CD14-positive monocyte (primary cell): ENCODE results near the gene ADAMTSL3. TPM values are rescaled to one million over a fixed set of nuclear protein-coding genes. Genes with fewer than 3 reads are reported as not detected.

ENCODE experiments used
- DNase-seq, 3 donors: peaks; one replicate each; pipeline ENCODE4 v3.0.0-alpha.2; 2011 to 2022
- H2AFZ ChIP-seq: 2 replicates; pipeline ENCODE4 v1.6.0; 2012; ENCODE audit warnings: mild to moderate bottlenecking, low read depth, low read length, inconsistent platforms; ENCODE audit not compliant: insufficient read depth, poor library complexity, severe bottlenecking
- H3K27ac ChIP-seq, 2 donors: 1 replicate in 1 of 2; 2 replicates in 1 of 2; pipeline ENCODE4 v1.5.1; 2012 to 2013; ENCODE audit warnings: low read length in 2 of 2, control low read depth in 1 of 2, inconsistent platforms in 1 of 2, low read depth in 1 of 2, mild to moderate bottlenecking in 1 of 2
- H3K27me3 ChIP-seq, 2 donors: one replicate each; pipeline versions ENCODE4 v1.6.0 to v1.6.1; 2011 to 2013; ENCODE audit warnings: low read length in 2 of 2; ENCODE audit not compliant: control insufficient read depth in 2 of 2, insufficient read depth in 2 of 2
- H3K36me3 ChIP-seq, 2 donors: replicated peaks in 1 of 2; 1 replicate in 1 of 2; 2 replicates in 1 of 2; pipeline versions ENCODE4 v1.5.1 to v1.6.1; 2012 to 2013; ENCODE audit warnings: low read length in 2 of 2, control low read depth in 1 of 2, inconsistent platforms in 1 of 2, mild to moderate bottlenecking in 1 of 2; ENCODE audit not compliant: insufficient read depth in 2 of 2, control insufficient read depth in 1 of 2
- H3K4me1 ChIP-seq, 2 donors: 1 replicate in 1 of 2; 2 replicates in 1 of 2; pipeline versions ENCODE4 v1.5.1 to v1.6.1; 2012 to 2013; ENCODE audit warnings: low read length in 2 of 2, control low read depth in 1 of 2, inconsistent platforms in 1 of 2, mild to moderate bottlenecking in 1 of 2, moderate library complexity in 1 of 2; ENCODE audit not compliant: insufficient read depth in 2 of 2, control insufficient read depth in 1 of 2
- H3K4me2 ChIP-seq: replicated peaks from 2 replicates; pipeline ENCODE3; 2012; ENCODE audit warnings: low read length, moderate library complexity, mild to moderate bottlenecking; ENCODE audit not compliant: poor library complexity, severe bottlenecking; ENCODE audit errors: extremely low read depth
- H3K4me3 ChIP-seq, 3 experiments: fragments of 200-600 bp in 1 of 3; sonication (generic) in 1 of 3; replicated peaks in 1 of 3; 1 replicate in 2 of 3; 2 replicates in 1 of 3; pipeline ENCODE4 v1.5.1; 2011 to 2013; ENCODE audit warnings: low read length in 3 of 3, mild to moderate bottlenecking in 3 of 3, control low read depth in 2 of 3, low read depth in 2 of 3, inconsistent platforms in 1 of 3, moderate library complexity in 1 of 3
- H3K79me2 ChIP-seq: 2 replicates; pipeline ENCODE4 v1.6.0; 2012; ENCODE audit warnings: mild to moderate bottlenecking, control low read depth, inconsistent platforms, low read length, moderate library complexity; ENCODE audit not compliant: insufficient read depth
- H3K9ac ChIP-seq: 2 replicates; pipeline ENCODE4 v1.6.0; 2017; ENCODE audit warnings: low read length, mild to moderate bottlenecking; ENCODE audit not compliant: insufficient read depth, poor library complexity, severe bottlenecking
- H3K9me3 ChIP-seq, 2 donors: replicated peaks in 1 of 2; 1 replicate in 1 of 2; 2 replicates in 1 of 2; pipeline versions ENCODE4 v1.5.1 to v1.6.1; 2012 to 2013; ENCODE audit warnings: low read length in 2 of 2, control low read depth in 1 of 2; ENCODE audit not compliant: control insufficient read depth in 1 of 2, insufficient read depth in 1 of 2
- H4K20me1 ChIP-seq: 2 replicates; pipeline ENCODE4 v1.6.0; 2012; ENCODE audit warnings: mild to moderate bottlenecking, low read length, control low read depth, moderate library complexity; ENCODE audit not compliant: insufficient read depth
- H3K27ac Mint-ChIP-seq, 7 donors: one replicate each; pipeline ENCODE4 v1.8.0; 2020; ENCODE audit warnings: mild to moderate bottlenecking in 7 of 7, mixed read lengths in 7 of 7, moderate library complexity in 6 of 7, inconsistent platforms in 2 of 7
- H3K27me3 Mint-ChIP-seq, 3 donors: one replicate each; pipeline ENCODE4 v1.8.0; 2021 to 2022; ENCODE audit warnings: low read depth in 3 of 3, mild to moderate bottlenecking in 3 of 3, mixed read lengths in 3 of 3, moderate library complexity in 3 of 3, inconsistent platforms in 1 of 3
- H3K36me3 Mint-ChIP-seq, 2 donors: one replicate each; pipeline ENCODE4 v1.8.0; 2020; ENCODE audit warnings: mixed read lengths in 2 of 2, inconsistent platforms in 1 of 2, mild to moderate bottlenecking in 1 of 2
- H3K4me1 Mint-ChIP-seq: one replicate; pipeline ENCODE4 v1.8.0; 2020; ENCODE audit warnings: mild to moderate bottlenecking, mixed read lengths
- H3K4me3 Mint-ChIP-seq, 2 donors: one replicate each; pipeline ENCODE4 v1.8.0; 2020; ENCODE audit warnings: mild to moderate bottlenecking in 2 of 2, mixed read lengths in 2 of 2, moderate library complexity in 1 of 2
- H3K9me3 Mint-ChIP-seq, 7 donors: one replicate each; pipeline ENCODE4 v1.8.0; 2020 to 2022; ENCODE audit warnings: mixed read lengths in 7 of 7, mild to moderate bottlenecking in 6 of 7, moderate library complexity in 6 of 7, inconsistent platforms in 2 of 7
- WGBS: methylation state at CpG from one replicate; pipeline ENCODE4 v1.1.5; 2013; ENCODE audit warnings: missing lambda C conversion rate; ENCODE audit not compliant: insufficient coverage; 5-methylcytosine and 5-hydroxymethylcytosine counted together
- intact Hi-C, 2 donors: fragments of 100-400 bp; cut with micrococcal nuclease; formaldehyde crosslinking; loops; one replicate each; pipeline versions ENCODE4 v1.15.0 to v1.15.1; 2023
- polyA plus RNA-seq, 3 donors: library from polyadenylated mRNA; depleted of rRNA in 1 of 3; unstranded in 2 of 3; stranded (reverse) in 1 of 3; fragments of 300-500 nt in 2 of 3; fragments of >200 nt in 1 of 3; fragmentation: Illumina TruSeq in 2 of 3; gene quantifications; 1 replicate in 2 of 3; 2 replicates in 1 of 3; pipeline ENCODE4 v1.2.3, GENCODE V29; 2012 to 2021
- TF ChIP-seq, protein P1 (sequence below): fragments of 200-600 bp; IDR thresholded peaks from one replicate; pipeline ENCODE4 v1.8.0; 2022; ENCODE audit warnings: antibody characterized with exemption, mild to moderate bottlenecking

Gene ADAMTSL3
- polyA plus RNA-seq, 3 donors, result not detected

GRCh38 chr15:83838763-83839162 is 184.8 kb downstream of the ADAMTSL3 start:
- no peaks in the 10 kb centered on the region for H3K36me3 ChIP-seq
- Mint-ChIP-seq H3K9me3 (no peaks in the 10 kb centered on the region), H3K27ac (no peak overlapping the region), H3K4me3 (no peak overlapping the region), H3K4me1 (peaks cover 2% of the 10 kb centered on the region), H3K27me3 (peaks cover 0 to 2% (median 0%) of the 10 kb centered on the region in 3 donors), H3K36me3 (no peaks in the 10 kb centered on the region)
- WGBS, result no CpG with 5 or more reads among the region's 2 CpGs
- H3K27ac ChIP-seq, result no peak overlapping the region
- no peaks in the 10 kb centered on the region for H3K9me3 ChIP-seq
- H3K9ac ChIP-seq, result no peak overlapping the region
- no peak overlapping the region for H2AFZ ChIP-seq
- DNase-seq, result no peak
- no peak overlapping the region for H3K4me3 ChIP-seq
- H3K4me1 ChIP-seq, result no peaks in the 10 kb centered on the region
- no peak overlapping the region for H3K4me2 ChIP-seq
- TF ChIP-seq, protein P1, sequence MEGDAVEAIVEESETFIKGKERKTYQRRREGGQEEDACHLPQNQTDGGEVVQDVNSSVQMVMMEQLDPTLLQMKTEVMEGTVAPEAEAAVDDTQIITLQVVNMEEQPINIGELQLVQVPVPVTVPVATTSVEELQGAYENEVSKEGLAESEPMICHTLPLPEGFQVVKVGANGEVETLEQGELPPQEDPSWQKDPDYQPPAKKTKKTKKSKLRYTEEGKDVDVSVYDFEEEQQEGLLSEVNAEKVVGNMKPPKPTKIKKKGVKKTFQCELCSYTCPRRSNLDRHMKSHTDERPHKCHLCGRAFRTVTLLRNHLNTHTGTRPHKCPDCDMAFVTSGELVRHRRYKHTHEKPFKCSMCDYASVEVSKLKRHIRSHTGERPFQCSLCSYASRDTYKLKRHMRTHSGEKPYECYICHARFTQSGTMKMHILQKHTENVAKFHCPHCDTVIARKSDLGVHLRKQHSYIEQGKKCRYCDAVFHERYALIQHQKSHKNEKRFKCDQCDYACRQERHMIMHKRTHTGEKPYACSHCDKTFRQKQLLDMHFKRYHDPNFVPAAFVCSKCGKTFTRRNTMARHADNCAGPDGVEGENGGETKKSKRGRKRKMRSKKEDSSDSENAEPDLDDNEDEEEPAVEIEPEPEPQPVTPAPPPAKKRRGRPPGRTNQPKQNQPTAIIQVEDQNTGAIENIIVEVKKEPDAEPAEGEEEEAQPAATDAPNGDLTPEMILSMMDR, result no peak
- intact Hi-C loops, result no loop called here
- no peaks in the 10 kb centered on the region for H4K20me1 ChIP-seq
- H3K27me3 ChIP-seq, result no peaks in the 10 kb centered on the region
- H3K79me2 ChIP-seq, result no peaks in the 10 kb centered on the region

DNA sequence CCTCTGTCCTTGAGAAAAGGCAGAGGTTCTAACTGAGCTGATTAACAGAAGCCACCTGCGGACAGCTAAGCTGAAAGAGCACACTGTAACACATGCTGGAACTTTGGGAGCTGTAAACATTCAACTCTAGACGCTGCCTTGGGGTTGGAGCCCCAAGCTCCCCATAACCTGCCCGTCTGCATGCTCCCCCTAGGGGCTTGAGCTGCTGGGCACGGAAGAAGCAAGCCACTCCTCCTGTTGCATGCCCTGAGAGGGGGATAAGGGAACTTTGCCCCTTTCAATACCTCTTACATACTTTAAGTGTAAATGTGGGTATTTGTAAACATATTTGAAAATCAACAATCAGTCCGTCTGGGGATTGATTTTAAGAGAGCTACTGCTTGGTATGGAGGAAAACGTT is 188.4 kb downstream of the ADAMTSL3 start:
- H3K4me3 Mint-ChIP-seq, result no peak overlapping the region
- no peak overlapping the region for H3K27ac Mint-ChIP-seq
- 92% methylated on average over 2 of the region's 6 CpGs for WGBS
- H3K27me3 Mint-ChIP-seq, result no peaks in the 10 kb centered on the region
- no peaks in the 10 kb centered on the region for H3K9me3 Mint-ChIP-seq
- Histone ChIP-seq H3K27me3 (no peaks in the 10 kb centered on the region), H3K9ac (no peak overlapping the region), H3K4me2 (no peak overlapping the region), H3K4me3 (no peak overlapping the region), H3K36me3 (no peaks in the 10 kb centered on the region), H3K79me2 (no peaks in the 10 kb centered on the region), H3K4me1 (peaks cover 0 to 7% of the 10 kb centered on the region in 2 donors), H3K27ac (no peak overlapping the region), H3K9me3 (no peaks in the 10 kb centered on the region), H2AFZ (no peak overlapping the region), H4K20me1 (no peaks in the 10 kb centered on the region)
- H3K4me1 Mint-ChIP-seq, result peaks cover 9% of the 10 kb centered on the region
- DNase-seq, result no peak
- H3K36me3 Mint-ChIP-seq, result no peaks in the 10 kb centered on the region
- TF ChIP-seq, protein P1, result no peak
- intact Hi-C loops, result no loop called here
